Measurements from ENCODE around the gene TOX4. TPM values are rescaled to one million over a fixed set of nuclear protein-coding genes. Genes with fewer than 3 reads are reported as not detected.
"Not testable (repeated sequence)": the region's sequence is repeated elsewhere in the genome, so short reads cannot be mapped to it uniquely, and the experiment has no call there.

The TOX4 gene
- total RNA-seq, 2 experiments from 2014 or later, result 82.1 to 85.6 TPM

- Mint-ChIP-seq H3K36me3 (ENCODE audit: low read depth) (no peaks in the 10 kb centered on the region), H3K4me1 (peaks cover 3% of the 10 kb centered on the region), H3K9me3 (no peaks in the 10 kb centered on the region), H3K27ac (no peak overlapping the region), H3K27me3 (peaks cover 31% of the 10 kb centered on the region), H3K4me3 (no peak overlapping the region)
- ChIA-PET CTCF (no interaction called here), POLR2A (no interaction called here)
- DNase-seq, result no peak
Observed at GRCh38 chr14:21541413-21542074, 64.5 kb downstream of the TOX4 start.

GRCh38 chr14:21543521-21543960 lies 66.5 kb downstream of the TOX4 start:
- Mint-ChIP-seq H3K27me3 (peaks cover 16% of the 10 kb centered on the region), H3K9me3 (no peaks in the 10 kb centered on the region), H3K4me1 (no peaks in the 10 kb centered on the region), H3K4me3 (no peak overlapping the region), H3K36me3 (ENCODE audit: low read depth) (no peaks in the 10 kb centered on the region), H3K27ac (no peak overlapping the region)
- CTCF ChIA-PET, result interaction anchor here (1.3 kb wide), 1 partner anchor 45 kb away, joined by 4 read pairs; no protein-coding TSS in a partner anchor
- DNase-seq, result no peak
- POLR2A ChIA-PET, result no interaction called here

DNA sequence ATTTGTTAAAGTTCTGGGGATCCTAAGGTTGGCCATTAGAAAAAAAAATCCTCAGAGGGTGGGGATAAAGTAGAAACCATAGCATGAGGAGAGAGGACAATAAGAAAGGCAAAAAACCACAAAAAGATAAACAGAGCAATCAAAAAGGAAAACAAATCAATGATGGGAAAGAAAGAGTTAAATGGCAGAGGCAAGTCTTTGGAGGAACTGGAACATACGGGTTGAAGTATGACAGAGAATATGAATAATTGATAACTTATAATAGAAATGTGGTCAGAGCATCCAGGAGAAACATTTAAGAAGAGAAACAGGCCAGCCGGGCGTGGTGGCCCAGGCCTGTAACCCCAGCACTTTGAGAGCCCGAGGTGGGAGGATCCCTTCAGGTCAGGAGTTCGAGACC lies 67.0 kb downstream of the TOX4 start:
- H3K4me1 Mint-ChIP-seq, result no peaks in the 10 kb centered on the region
- H3K9me3 Mint-ChIP-seq, result no peaks in the 10 kb centered on the region
- ChIA-PET POLR2A (no interaction called here), CTCF (interaction anchor here (1.3 kb wide), 1 partner anchor 46 kb away, joined by 4 read pairs; no protein-coding TSS in a partner anchor)
- no peak overlapping the region for H3K27ac Mint-ChIP-seq
- H3K36me3 Mint-ChIP-seq (ENCODE audit: low read depth), result no peaks in the 10 kb centered on the region
- no peak for DNase-seq
- H3K27me3 Mint-ChIP-seq, result peaks cover 14% of the 10 kb centered on the region
- H3K4me3 Mint-ChIP-seq, result no peak overlapping the region

DNA sequence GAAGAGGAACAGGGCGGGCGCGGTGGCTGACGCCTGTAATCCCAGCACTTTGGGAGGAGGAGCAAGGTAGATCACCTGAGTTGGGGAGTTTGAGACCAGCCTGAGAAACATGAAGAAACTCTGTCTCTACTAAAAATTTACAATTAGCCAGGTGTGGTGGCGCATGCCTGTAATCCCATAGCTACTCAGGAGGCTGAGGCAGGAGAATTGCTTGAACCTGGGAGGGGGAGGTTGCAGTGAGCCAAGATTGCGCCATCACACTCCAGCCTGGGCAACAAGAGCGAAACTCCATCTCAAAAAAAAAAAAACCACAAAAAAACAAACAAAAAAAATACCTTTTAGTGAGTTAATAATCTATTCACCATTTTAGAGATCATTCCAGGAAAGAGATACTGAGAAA lies 67.6 kb downstream of the TOX4 start:
- DNase-seq; H3K9me3 Mint-ChIP-seq; H3K27ac Mint-ChIP-seq; POLR2A ChIA-PET; H3K27me3 Mint-ChIP-seq; H3K4me3 Mint-ChIP-seq; H3K36me3 Mint-ChIP-seq (ENCODE audit: low read depth); H3K4me1 Mint-ChIP-seq: not testable (repeated sequence)
- CTCF ChIA-PET, result interaction anchor here (1.3 kb wide), 1 partner anchor 46 kb away, joined by 4 read pairs; no protein-coding TSS in a partner anchor

Other genes with a start within 250 kb of the TOX4 start
- 100 to 1,000 TPM; 689 to 710 TPM for gene HNRNPC, start 207.8 kb upstream of the TOX4 start, total RNA-seq
- gene RPGRIP1, start 197.1 kb upstream of the TOX4 start, total RNA-seq, result not detected
- 100 to 1,000 TPM; 114 TPM for gene SUPT16H, start 93.2 kb upstream of the TOX4 start, total RNA-seq
- gene CHD8, start 21.1 kb upstream of the TOX4 start, total RNA-seq, result 100 to 1,000 TPM; 108 to 112 TPM
- 10 to 100 TPM; 27.6 to 29.0 TPM for gene RAB2B, start 236 bp upstream of the TOX4 start, total RNA-seq
- gene METTL3, start 34.1 kb downstream of the TOX4 start, total RNA-seq, result 10 to 100 TPM; 75.6 to 77.6 TPM
- 1 to 10 TPM; 1.5 to 1.8 TPM for gene SALL2, start 49.2 kb downstream of the TOX4 start, total RNA-seq
- not detected for gene OR10G3, start 102.9 kb downstream of the TOX4 start, total RNA-seq
- gene OR10G2, start 157.7 kb downstream of the TOX4 start, total RNA-seq, result not detected
- under 1 TPM in 1 of 2 experiments, not detected in 1; 0.25 TPM for gene OR4E2, start 176.6 kb downstream of the TOX4 start, total RNA-seq
- gene OR4E1, start 196.6 kb downstream of the TOX4 start, total RNA-seq, result under 1 TPM; 0.05 to 0.15 TPM